Measurements from ENCODE around the gene TMEM63A.
"Not testable (repeated sequence)": the region's sequence is repeated elsewhere in the genome, so short reads cannot be mapped to it uniquely, and the experiment has no call there.

The TMEM63A gene

DNA sequence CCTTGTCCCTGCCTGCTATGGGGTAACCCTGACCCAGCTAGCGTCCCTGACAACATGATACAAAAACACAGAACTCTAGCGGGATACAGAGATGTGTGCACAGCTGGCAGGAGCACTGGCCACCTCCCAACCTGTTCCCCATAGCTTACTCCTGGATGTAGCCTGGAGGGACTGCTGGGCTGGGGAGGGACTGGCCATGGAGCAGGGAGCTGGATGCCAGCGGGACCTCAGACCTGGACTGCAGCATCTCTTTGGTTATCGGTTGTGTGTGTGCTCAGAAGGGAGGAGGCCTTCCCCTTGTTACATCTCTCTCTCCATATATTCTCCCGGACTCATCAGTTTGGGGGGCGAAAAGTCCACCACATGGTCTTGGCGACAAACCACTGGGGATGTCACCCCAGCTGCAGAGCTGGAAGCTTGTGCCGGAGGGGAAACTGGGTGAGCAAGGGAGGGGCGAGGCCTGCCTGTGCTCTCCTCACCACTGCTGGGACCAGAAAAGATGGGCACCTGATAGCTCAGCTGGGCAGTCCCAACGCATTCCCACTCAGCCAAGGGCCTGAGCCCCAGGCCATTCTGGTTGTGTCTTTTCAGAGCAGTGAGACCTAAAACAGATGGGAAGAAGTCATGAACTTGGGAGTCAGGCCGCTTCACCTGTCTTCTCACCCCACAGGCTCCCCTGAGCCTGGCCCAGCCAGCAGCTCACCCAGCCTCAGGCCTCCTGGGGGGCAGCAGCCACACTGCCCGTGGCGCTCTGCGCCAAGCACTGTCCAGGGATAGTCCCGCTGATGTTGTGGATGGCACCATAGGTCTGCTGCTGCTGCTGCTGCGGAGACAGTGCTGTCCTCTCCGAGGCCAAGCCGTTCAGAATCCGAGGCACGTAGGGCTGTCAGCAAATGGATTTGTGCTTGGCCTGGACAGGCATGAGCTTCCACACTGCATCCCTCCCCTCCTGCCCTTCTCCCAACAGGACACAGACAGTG is 35.6 kb downstream of the TMEM63A start:
- no peak for DNase-seq (ENCODE audit: low read depth in 2 of 3, low spot score in 1 of 3)

DNA sequence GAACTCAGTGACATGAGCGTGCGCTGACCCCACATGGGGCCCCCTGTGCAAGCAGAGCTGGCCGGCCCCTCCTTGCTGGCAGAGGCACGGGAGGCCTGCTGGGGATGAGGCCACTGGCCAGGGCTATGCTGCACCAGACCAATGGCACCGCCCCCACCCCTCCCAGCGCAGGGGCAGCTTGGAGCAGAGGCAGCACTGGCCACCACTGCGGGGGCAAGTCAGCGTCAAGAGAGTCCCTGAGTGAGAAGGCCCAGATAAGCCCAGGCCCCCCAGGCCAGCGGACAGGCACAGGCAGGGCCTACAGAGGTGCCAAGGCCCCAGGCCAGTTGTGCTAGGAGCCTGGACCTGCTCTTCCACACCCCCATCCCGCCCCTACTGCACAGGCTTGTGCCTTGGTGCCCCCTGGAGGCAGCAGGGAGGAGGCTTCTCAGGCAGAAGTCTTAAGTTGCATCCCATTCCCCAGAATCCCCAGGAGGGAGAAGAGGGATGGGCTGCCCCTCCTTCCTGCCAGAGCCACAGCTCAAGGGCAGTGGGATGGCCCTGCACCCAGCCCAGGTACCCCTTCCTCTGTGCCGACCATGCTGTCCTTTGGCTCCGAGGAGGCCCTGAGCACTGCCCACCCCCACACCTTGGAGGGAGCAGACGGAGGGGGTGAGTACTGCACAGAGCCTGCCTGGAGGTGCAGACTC is 36.5 kb downstream of the TMEM63A start:
- DNase-seq (ENCODE audit: low read depth in 2 of 3, low spot score in 1 of 3) = no peak

DNA sequence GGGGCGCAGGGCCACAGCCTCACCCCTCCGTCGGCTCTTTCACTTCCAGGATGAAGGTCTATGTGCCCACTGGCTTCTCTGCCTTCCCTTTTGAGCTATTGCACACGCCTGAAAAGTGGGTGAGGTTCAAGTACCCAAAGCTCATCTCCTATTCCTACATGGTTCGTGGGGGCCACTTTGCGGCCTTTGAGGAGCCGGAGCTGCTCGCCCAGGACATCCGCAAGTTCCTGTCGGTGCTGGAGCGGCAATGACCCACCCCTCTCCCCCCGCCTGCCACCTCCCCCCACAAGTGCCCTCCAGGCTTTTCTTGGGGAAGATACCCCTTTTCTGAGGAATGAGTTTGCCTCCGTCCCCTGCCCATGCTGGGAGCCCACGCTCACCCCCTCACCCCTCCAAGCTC is 37.1 kb downstream of the TMEM63A start:
- no peak for DNase-seq (ENCODE audit: low read depth in 2 of 3, low spot score in 1 of 3)

DNA sequence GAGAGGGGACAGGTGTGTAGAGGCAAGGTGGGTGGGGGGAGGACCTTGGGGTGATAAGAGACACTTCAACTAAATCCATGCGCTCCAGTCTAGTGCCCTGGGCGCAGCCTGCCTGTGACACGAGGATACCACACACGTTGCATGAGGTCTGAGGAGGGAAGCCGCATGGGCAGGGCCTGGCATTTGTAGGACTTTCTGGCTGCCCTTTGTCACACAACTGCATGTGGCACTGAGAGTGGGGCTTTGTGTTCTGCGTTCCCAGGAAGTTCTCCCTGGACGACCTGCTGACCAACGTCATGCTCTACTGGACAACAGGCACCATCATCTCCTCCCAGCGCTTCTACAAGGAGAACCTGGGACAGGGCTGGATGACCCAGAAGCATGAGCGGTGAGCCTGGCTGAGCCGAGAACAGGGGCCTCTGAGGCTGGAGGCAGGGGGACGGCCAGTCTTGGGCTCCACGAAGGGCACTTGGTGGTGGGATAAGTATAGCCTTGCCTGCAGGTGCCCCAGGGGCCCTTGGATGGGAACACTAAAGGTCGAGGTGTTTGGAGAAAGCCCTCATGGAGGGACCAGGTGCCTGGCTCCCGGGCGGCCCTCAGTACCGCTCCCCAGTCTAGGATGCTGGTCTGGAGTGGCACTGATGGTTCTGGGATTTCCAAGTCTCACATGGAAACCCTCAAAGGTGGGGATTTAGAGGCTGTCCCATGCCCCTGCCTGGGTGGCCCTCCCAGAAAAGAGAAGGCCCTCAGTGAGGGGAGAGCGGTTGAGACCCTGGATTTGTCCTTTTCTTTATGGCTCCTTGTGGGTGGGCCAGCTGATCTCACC is 37.7 kb downstream of the TMEM63A start:
- DNase-seq (ENCODE audit: low read depth in 2 of 3, low spot score in 1 of 3) = no peak

DNA sequence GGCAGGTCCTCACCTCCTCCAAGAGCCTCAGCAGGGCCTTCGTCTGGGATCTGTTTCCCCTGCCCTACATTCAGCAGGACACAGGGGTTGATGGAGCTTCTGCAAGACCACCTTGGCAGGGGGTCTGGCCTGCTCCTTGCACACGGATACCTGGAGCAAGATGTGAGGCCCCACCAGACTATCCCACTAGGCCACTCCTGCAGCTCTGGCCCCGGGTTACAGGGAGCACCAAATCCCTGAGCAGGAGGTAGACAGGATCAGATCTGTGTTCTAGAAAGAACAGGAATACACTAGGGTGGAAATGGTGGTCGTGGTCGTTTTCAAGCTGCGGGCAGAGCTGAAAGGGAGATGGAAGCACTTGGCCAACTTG is 38.8 kb downstream of the TMEM63A start:
- DNase-seq (ENCODE audit: low read depth in 2 of 3, low spot score in 1 of 3) = no peak

DNA sequence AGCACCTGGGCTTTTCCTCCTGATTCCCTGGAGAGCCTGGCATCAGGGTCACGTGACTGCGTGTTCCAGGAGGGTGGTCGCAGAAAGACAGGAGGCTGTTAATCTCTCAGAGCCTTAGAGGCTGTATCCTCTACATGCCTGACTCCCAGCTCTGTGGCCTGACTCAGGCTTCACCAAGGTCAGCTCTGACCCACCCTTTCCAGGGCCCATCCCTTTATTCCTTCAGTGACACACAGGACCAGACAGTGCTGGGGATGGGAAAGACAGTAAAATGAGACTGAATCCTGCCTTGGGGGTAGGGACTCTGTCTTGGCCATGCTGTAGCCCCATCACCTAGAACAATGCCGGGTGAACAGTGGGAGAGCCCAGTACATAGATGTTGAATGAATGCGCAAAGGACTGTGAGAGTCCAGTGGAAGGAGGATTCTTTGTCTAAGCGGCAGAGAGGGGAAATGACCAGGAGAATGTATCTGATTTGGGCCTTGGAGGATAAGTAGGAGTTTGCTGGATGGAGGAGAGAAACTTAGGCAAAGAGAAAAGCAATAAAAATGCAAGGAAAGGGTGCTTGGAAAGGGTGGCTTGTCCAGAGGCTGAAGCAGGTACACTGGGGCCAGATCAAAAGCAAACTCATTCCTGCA is 39.3 kb downstream of the TMEM63A start:
- DNase-seq (ENCODE audit: low read depth in 2 of 3, low spot score in 1 of 3) = no peak

DNA sequence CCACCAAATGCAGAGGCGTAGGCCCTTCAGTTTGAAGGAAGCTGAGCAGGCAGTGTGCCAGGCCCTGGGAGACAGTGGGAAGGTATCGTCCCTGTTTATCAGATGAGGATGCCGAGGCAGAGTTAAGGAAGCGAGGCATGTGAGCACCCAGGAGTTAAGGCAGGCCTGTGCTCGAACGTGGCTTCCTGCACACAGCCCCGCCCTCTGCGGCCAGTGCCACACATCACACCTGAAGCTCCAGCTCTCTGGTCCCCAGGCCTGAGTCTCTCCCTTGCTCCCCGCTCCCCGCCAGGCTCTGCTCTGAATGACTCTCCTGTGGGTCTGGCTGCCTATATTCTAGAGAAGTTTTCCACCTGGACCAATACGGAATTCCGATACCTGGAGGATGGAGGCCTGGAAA is 40.1 kb downstream of the TMEM63A start:
- no peak for DNase-seq (ENCODE audit: low read depth in 2 of 3, low spot score in 1 of 3)

DNA sequence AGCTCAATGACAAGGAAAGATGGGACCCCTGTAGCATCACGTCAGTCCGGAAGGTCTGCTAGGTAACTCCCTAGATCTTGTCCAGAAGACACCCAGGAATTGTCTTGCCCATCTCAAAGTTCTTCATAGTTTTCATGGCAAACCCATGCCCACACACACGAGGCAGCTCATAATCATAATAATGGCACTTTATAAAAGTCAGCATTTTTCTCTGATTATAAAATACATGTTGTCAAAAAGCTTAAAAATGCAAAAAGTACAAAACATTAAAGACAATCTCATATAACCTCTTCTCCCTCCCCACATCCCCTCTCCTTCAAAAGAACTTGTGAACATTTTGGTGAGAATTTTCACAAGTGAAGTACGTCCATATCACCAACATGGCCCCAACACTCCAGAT is 41.5 kb downstream of the TMEM63A start:
- no peak for DNase-seq (ENCODE audit: low read depth in 2 of 3, low spot score in 1 of 3)

DNA sequence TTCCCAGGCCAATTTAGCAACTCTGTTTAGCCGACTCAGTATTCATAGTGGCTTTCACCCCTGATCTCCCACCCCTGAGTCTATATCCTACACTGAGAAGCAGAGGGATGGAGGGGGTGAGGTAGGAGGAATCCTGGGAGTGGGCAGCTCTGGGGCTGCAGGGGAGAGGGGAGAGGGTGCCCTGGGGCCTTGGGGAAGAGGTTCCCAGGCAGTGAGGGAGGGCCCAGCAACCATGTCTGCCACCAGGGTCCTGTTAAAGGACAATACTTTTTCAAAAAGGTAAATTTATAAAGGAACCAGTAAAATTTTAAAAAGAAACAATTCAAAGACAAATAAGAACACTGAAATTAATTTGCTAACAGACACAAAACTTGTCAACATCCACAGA is 42.0 kb downstream of the TMEM63A start:
- no peak for DNase-seq (ENCODE audit: low read depth in 2 of 3, low spot score in 1 of 3)

DNA sequence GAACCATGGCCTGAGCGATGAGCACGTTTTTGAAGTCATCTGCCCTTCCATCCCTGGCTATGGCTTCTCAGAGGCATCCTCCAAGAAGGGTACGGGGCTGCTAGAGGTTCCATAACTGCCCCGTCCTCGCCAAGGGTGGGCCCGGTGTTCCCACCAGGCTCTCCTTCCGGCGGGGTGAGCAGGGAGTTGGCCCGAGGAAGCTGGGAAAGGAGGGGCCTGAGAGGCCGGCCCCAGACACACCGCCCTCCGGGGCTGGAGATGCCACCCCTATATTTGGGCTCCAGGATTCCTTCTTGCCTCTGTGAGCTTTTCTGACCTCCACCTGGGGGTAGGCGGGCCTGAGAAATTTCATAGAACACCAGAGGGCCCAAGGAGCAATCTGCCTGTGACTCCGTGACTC is 43.4 kb downstream of the TMEM63A start:
- no peak for DNase-seq (ENCODE audit: low read depth in 2 of 3, low spot score in 1 of 3)

DNA sequence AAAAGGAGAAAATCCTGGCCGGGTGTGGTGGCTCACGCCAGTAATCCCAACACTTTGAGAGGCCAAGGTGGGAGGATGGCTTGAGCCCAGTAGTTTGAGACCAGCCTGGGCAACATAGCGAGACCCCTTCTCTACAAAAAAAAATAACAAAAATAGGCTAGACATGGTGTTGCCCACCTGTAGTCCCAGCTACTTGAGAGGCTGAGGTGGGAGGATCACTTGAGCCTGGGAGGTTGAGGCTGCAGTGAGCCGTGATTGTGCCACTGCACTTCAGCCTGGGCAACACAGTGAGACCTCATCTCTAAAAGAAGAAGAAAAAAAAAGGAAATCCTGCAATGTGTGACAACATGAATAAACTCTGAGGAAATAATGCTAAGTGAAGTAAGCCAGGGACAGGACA is 45.9 kb downstream of the TMEM63A start:
- DNase-seq (ENCODE audit: low read depth in 2 of 3, low spot score in 1 of 3) = not testable (repeated sequence)

DNA sequence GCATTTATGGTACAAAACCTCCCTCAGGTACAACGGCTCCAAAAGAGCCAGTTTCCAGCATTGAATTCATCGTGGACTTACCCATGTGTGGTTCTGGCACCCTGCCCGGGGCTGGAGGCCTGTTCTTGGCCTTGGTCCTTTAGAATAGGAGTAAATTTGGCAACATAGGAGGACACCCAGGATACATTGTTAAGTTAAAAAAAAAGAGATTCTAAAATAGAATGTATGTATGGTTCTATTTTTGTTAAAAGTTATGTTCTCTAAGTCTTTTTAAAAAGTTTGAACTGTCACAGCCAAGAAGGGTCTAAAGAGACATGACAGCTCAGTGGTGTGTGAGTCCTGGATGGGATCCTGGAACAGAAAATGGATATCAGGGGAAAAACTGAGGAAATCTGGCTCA is 46.3 kb downstream of the TMEM63A start:
- DNase-seq (ENCODE audit: low read depth in 2 of 3, low spot score in 1 of 3) = no peak

DNA sequence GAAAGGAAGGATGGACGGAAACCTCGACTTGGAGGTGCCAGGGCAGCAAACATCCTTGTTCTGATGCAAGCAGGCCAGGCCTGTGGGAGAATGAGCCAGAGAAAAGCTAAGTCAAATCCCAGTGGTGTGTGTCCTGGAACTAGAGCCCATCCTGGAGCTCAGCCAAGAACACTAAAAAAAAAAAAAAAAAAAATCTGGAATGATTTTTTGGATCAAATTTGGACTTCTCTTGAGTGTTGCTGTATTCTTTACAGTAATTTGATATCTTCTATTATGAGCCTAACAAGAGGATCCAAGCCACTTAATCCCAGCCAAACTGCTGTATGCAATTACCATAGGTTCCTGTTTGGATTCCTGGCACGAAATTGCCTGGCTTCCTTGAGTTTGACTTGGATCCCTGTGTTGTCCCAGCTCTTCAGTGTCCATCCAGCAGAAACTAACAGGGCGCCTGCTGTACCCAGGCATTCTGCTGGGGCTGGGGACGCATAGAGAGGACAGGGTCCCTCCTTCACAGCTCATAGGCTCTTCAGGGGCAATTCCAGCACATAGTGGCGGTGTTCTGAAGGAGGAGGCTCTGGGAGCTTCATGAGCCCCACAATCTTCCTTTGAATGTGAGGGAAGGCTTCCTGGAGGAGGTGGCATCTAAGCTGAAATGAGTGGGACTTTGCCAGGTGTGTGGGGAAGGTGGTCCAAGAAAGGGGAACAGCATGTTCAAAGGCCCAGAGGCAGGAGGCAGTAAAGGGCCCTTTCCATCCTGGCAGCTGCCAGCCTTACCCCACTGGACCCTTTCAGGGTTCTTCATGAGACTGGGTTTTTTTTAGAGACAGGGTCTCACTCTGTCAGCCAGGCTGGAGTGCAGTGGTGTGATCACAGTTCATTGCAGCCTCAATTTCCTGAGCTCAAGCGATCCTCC is 47.5 kb downstream of the TMEM63A start:
- no peak for DNase-seq (ENCODE audit: low read depth in 2 of 3, low spot score in 1 of 3)

DNA sequence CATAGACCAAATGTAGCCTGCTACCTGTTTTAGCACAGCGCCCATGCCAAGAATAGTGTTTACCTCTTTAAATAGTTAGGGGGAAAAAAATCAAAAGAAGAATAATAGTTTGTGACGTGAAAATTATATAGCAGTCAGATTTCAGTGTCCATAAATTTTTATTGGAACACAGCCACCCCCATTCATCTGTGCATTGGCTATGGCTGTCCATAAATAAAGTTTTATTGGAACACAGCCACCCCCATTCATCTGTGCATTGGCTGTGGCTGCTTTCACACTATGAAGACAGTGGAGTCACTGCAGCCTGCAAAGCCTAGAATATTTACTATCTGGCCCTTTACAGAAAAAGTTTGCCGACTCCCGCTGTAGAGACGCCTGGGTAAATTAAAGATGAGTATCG is 51.3 kb downstream of the TMEM63A start:
- DNase-seq (ENCODE audit: low read depth in 2 of 3, low spot score in 1 of 3) = no peak

DNA sequence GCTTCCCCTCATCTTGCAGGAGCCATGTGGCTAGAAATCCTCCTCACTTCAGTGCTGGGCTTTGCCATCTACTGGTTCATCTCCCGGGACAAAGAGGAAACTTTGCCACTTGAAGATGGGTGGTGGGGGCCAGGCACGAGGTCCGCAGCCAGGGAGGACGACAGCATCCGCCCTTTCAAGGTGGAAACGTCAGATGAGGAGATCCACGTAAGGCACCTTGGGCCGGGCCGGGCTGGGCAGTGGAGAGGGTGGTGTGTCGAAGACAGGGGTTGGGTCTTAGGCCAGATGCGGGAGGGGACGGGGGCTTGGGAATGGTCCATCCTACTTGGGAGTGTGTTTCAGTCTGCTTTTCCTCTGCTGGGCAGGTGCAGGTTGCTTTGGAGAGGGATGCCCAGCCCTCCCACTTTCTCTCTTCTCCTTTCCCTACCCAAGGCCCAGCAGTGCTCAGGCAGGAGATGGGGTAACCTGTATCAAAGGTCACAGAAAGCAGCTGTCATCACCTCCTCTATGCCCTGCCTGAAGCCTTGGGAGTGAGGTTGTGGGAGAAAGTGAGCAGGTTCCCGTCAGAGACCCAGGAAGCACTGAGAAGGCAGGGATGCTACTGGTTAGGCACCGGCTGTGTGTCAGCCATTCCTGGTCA is 53.4 kb downstream of the TMEM63A start:
- DNase-seq (ENCODE audit: low read depth in 2 of 3, low spot score in 1 of 3) = no peak

DNA sequence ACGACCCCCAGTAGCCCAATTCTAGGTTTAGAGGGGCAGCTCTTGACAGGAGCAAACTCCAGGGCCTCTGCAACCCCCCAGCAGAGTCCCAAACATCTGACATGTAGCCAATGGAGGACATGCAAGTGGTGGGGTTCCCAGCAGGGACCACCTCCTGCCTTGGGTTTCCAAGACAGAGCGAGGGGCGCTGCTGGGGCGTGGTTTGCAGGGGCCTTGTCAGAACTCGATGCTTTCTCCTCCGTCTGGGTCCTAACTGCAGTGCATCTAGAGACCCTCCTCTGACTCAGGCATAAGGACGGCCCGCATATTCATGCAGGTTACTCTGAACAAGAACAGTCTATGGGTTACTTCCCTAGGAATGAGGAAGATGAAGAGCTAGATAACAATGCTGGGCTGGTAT is 55.1 kb downstream of the TMEM63A start:
- no peak for DNase-seq (ENCODE audit: low read depth in 2 of 3, low spot score in 1 of 3)

DNA sequence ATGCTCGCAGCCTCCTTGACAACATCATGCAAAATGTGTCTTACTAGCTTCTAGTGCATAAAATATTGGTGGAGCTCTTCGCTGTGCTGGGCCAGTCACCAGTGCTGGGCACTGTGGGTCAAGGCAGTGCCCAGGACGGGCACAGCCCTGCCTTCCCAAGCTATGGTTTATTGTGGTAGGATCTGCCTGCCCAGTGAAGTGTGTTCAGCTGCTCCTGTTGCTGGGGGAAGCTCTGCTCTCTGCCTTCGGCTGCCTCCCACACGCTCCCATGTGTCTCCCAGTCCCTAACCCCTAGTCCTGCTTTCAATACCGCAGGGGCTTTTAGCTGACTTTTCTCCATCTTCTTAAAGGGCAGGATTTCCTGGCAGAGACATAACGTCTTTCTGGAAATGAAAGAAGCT is 56.6 kb downstream of the TMEM63A start:
- DNase-seq (ENCODE audit: low read depth in 2 of 3, low spot score in 1 of 3) = no peak

DNA sequence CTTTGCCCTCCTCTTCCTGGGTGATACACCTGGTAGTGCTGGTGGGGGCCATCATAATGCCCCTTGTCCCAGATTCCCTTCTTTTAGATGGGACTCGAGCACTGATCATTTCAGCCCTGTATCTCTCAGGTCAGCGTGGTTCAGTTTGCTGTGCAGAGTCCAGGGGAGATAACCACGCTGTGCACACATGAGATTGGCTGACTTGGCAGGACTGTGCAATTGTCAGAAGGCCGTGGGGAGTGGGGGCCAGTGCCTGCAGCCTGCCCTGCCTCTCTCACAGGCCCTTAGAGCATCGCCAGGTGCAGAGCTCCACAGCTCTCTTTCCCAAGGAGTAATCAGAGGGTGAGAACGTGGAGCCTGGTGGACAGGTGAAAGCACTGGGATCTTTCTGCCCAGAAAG is 57.1 kb downstream of the TMEM63A start:
- DNase-seq (ENCODE audit: low read depth in 2 of 3, low spot score in 1 of 3) = no peak

DNA sequence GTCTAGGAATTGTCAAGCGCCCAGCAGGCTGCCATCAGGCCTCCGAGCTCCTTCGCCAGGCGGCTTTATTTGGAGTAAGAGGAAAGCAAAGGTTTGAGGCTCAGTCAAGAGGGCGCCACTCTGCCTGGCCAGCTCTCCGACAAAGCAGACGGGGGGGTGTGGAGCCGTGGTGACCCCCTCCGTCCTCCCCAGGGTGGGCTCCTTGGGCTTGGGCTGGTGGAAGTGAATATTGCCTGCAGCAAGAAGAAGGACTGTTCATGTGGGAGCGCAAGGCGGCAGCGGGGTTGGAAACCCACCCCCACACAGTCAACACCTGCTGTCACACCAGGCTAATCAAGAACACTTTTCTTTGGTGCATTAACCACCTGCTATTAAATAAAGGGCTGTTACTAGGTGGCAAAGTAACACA is 57.6 kb downstream of the TMEM63A start:
- no peak for DNase-seq (ENCODE audit: low read depth in 2 of 3, low spot score in 1 of 3)

DNA sequence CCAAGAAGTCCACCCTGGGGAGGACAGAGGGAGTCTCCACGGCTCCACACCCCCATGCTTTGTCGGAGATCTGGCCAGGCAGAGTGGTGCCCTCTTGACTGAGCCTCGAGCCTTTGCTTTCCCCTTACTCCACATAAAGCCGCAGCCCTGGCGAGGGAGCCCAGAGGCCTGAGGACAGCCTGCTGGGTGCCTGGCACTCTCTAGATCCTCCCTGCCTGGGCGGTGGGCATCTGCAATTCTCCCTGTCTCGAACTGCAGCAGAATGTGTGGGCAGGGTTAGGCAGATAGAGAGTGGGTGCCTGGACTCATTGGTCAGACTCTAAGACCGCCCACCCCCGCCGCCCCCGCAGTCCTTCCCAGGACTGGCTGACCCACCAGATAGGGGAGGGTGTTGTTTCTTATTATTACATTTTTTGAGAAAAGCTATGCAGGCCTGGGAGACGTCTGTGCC is 58.3 kb downstream of the TMEM63A start:
- DNase-seq (ENCODE audit: low read depth in 2 of 3, low spot score in 1 of 3) = no peak
